Measurements from ENCODE around the gene HSPB1.
"Not testable (repeated sequence)": the region's sequence is repeated elsewhere in the genome, so short reads cannot be mapped to it uniquely, and the experiment has no call there.

HSPB1 gene

DNA sequence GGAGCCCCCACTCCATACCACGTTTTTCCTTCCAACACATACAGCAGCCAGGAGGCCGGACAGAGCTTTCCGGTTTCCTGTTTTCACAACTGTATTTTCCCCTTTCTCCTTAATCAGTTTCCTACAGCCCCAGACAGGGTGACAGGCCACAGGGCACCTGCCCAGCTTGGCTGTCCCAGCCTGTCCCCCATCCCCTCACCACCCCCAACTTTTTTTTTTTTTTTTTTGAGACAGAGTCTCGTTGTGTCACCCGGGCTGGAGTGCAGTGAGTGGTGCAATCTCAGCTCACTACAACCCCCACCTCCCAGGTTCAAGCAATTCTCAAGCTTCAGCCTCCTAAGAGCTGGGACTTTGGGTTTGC is 10.3 kb upstream of the HSPB1 start:
- DNase-seq (ENCODE audit: extremely low read depth, low read depth) = no peak

DNA sequence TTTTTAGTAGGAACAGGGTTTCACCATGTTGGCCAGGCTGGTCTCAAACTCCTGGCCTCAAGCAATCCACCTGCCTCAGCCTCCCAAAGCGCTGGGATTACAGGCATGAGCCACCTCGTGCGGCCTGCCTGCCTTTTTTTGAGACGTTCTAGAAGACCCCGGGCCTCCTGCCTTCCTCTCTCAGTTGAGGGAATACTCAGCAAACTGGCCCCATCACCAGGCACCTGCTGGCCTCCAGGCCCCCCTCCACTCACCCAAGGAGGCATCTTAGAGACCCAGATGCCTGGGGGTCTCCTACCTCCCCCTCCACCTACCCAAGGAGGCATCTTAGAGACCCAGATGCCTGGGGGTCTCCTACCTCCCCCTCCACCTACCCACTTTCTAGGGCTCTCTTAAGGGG is 9.6 kb upstream of the HSPB1 start:
- not testable (repeated sequence) for DNase-seq (ENCODE audit: extremely low read depth, low read depth)

More for the DNA sequence above, 10.3 kb upstream of the HSPB1 start:
- TF ChIP-seq, protein P1, sequence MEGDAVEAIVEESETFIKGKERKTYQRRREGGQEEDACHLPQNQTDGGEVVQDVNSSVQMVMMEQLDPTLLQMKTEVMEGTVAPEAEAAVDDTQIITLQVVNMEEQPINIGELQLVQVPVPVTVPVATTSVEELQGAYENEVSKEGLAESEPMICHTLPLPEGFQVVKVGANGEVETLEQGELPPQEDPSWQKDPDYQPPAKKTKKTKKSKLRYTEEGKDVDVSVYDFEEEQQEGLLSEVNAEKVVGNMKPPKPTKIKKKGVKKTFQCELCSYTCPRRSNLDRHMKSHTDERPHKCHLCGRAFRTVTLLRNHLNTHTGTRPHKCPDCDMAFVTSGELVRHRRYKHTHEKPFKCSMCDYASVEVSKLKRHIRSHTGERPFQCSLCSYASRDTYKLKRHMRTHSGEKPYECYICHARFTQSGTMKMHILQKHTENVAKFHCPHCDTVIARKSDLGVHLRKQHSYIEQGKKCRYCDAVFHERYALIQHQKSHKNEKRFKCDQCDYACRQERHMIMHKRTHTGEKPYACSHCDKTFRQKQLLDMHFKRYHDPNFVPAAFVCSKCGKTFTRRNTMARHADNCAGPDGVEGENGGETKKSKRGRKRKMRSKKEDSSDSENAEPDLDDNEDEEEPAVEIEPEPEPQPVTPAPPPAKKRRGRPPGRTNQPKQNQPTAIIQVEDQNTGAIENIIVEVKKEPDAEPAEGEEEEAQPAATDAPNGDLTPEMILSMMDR (IDR thresholded peaks at IDR 0.05; ENCODE audit: low read depth, low read length) = no peak

DNA sequence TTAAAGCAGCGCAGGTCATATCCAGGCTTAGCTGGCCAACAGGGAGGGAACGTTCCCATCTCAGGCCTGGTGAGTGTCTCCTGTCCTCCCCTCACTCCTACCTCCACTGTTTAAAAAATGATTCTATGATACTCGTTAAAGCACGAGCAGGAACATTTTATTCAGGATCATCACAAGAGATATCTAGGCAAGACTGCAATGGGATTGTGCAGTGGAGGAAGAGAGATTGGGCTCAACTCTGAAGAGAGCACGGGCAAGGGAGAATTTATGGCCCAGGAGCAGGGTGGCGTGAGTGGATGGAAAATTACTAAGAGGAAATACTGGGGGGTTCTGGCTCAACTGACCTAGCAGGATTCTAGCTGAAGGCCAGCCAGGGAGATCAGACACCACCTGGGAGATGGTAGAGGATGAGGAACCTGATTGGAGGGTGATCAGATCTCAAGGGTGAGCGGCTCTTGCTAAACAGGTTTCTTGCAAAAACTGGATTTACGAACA is 9.0 kb upstream of the HSPB1 start:
- TF ChIP-seq, protein P1 (IDR thresholded peaks at IDR 0.05; ENCODE audit: low read depth, low read length) = no peak
- DNase-seq (ENCODE audit: extremely low read depth, low read depth) = no peak

GRCh38 chr7:76294344-76295024 is 8.0 kb upstream of the HSPB1 start:
- TF ChIP-seq, protein P1 (IDR thresholded peaks at IDR 0.05; ENCODE audit: low read depth, low read length) = no peak
- no peak for DNase-seq (ENCODE audit: extremely low read depth, low read depth)

- no peak for DNase-seq (ENCODE audit: extremely low read depth, low read depth)
- TF ChIP-seq, protein P1 (IDR thresholded peaks at IDR 0.05; ENCODE audit: low read depth, low read length) = peak; percentile 2
These were observed 5.4 kb upstream of the HSPB1 start for GRCh38 chr7:76296743-76297740.

- no peak for DNase-seq (ENCODE audit: extremely low read depth, low read depth)
- TF ChIP-seq, protein P1 (IDR thresholded peaks at IDR 0.05; ENCODE audit: low read depth, low read length) = no peak
These were observed 2.2 kb upstream of the HSPB1 start for GRCh38 chr7:76300166-76300731.

DNA sequence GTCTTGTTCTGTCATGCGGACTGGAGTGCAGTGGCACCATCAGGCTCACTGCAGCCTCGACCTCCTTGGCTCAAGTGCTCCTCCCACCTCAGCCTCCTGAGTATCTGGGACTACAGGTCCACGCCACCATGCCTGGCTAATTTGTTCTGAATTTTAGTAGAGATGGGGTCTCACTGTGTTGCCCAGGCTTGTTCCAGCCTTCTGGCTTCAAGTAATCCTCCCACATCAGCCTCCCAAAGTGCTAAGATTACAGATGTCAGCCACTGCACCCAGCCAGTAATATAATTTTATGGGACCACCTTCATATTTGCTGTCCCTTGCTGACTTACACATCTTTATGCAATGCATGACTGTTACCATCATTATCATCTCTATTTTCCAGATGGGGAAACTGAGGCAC is 1.5 kb upstream of the HSPB1 start:
- DNase-seq (ENCODE audit: extremely low read depth, low read depth) = no peak

More for the DNA sequence above, 1.5 kb upstream of the HSPB1 start:
- TF ChIP-seq, protein P1 (IDR thresholded peaks at IDR 0.05; ENCODE audit: low read depth, low read length) = no peak
